Neural crest cell (in vitro differentiated cells): Measurements from ENCODE around the gene CCDC175. TPM values are rescaled to one million over a fixed set of nuclear protein-coding genes. Genes with fewer than 3 reads are reported as not detected.
A peak's percentile ranks its signal among the peaks of the same experiment; 100 is the strongest.

ENCODE experiments used
- DNase-seq: peaks from one replicate; pipeline ENCODE4 v3.0.0; 2021; ENCODE audit warnings: low read depth, mixed read lengths, low spot score
- H3K27ac Mint-ChIP-seq: one replicate; pipeline ENCODE4 v1.8.0; 2021; ENCODE audit warnings: mild to moderate bottlenecking, mixed read lengths; ENCODE audit not compliant: unreplicated experiment
- H3K27me3 Mint-ChIP-seq: 2 replicates; pipeline ENCODE4 v1.8.0; 2021; ENCODE audit warnings: low read depth, mild to moderate bottlenecking, mixed read lengths
- H3K36me3 Mint-ChIP-seq: 2 replicates; pipeline ENCODE4 v1.8.0; 2021; ENCODE audit warnings: low read depth, mild to moderate bottlenecking, mixed read lengths
- H3K4me1 Mint-ChIP-seq: 2 replicates; pipeline ENCODE4 v1.8.0; 2021; ENCODE audit warnings: mixed read lengths
- H3K4me3 Mint-ChIP-seq: one replicate; pipeline ENCODE4 v1.8.0; 2021; ENCODE audit warnings: mild to moderate bottlenecking, mixed read lengths
- H3K9me3 Mint-ChIP-seq: 2 replicates; pipeline ENCODE4 v1.8.0; 2021; ENCODE audit warnings: mixed read lengths
- total RNA-seq: library from RNA; stranded (reverse); gene quantifications from 2 replicates; pipeline ENCODE4 v1.2.1, GENCODE V29; 2021
- TF ChIP-seq, protein P1 (sequence below): fragments of 200-600 bp; sonication (generic); conservative IDR thresholded peaks from 2 replicates; pipeline ENCODE4 v1.5.0; 2021; ENCODE audit warnings: antibody characterized with exemption, mild to moderate bottlenecking

CCDC175 gene
- total RNA-seq, 1 donor from 2014 or later = 0.19 TPM

DNA sequence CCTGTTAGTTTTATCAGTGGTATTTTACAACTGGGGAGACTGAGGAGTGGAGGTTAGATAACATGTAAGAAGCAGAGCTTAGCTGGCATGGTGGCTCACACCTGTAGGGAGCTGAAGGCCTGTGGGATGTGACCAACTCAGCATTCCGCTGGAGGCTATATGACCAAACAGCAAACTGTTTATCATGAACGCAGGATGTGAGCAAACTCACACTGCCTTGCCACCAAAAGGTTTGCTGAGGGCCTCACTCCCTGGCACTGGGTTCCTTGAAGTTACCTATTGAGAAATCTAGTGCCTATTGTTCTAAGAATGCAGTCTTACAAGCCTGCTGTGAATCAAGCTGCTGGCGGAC lies 68.9 kb downstream of the CCDC175 start:
- Mint-ChIP-seq H3K27ac (no peak overlapping the region), H3K27me3 (no peaks in the 10 kb centered on the region), H3K9me3 (no peaks in the 10 kb centered on the region), H3K4me1 (peaks cover 20% of the 10 kb centered on the region), H3K4me3 (no peak overlapping the region), H3K36me3 (no peaks in the 10 kb centered on the region)
- TF ChIP-seq, protein P1, sequence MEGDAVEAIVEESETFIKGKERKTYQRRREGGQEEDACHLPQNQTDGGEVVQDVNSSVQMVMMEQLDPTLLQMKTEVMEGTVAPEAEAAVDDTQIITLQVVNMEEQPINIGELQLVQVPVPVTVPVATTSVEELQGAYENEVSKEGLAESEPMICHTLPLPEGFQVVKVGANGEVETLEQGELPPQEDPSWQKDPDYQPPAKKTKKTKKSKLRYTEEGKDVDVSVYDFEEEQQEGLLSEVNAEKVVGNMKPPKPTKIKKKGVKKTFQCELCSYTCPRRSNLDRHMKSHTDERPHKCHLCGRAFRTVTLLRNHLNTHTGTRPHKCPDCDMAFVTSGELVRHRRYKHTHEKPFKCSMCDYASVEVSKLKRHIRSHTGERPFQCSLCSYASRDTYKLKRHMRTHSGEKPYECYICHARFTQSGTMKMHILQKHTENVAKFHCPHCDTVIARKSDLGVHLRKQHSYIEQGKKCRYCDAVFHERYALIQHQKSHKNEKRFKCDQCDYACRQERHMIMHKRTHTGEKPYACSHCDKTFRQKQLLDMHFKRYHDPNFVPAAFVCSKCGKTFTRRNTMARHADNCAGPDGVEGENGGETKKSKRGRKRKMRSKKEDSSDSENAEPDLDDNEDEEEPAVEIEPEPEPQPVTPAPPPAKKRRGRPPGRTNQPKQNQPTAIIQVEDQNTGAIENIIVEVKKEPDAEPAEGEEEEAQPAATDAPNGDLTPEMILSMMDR = no peak
- DNase-seq = no peak

DNA sequence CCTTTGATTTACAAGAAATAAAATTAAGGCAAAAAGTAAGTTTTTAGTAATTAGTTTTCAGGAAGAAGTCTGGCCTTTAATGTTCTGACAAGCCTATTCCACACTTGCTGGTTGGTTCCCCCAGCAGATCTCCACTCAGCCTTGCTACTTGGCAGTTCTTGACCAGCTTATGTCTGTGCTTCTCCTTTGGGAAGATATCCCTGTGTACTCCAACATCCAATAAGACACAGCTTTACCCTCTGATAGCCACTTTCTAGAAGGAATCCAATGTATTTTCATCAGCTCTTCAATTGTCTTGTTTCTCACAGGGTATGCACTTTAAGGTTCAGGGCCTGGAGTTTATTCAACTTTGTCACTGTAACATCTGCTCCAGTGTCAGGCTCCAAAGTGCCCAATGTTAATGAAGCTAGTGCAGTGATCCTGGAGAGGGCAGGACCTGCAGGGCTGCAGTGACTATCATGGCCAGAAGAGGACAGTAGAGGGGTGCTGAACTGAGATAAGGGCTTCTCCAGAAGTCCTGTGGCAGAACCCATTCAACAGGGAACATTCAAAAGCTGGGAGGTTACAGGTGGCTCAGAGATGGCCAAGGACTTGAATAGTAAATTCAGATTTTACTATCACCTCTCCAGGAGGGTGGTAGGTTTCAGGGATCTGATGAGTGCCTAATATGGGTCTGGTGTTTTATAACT lies 69.4 kb downstream of the CCDC175 start:
- peak; percentile 69 for DNase-seq
- Mint-ChIP-seq H3K36me3 (no peaks in the 10 kb centered on the region), H3K27me3 (no peaks in the 10 kb centered on the region), H3K9me3 (no peaks in the 10 kb centered on the region), H3K4me1 (peaks cover 18% of the 10 kb centered on the region), H3K27ac (no peak overlapping the region), H3K4me3 (no peak overlapping the region)
- TF ChIP-seq, protein P1 = peak; percentile 82

DNA sequence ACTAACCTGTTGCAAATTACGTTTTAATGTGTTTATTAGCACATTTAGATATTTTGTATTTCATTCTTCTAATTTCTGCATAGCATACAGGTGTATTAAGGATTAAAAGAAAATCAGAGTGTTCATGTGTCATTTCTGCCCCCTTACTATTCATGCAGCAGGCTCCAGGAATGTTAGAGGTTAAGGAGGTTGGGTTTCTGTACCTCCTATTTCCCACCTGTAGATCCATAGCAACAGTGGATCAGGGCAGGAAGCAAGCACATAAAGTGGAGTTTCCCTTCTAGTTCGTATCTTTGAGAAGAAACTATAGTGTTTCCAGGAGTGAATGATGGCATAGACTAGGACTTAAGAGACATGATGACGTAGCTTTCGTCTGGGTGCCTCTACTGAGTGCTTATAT lies 73.4 kb downstream of the CCDC175 start:
- Mint-ChIP-seq H3K36me3 (no peaks in the 10 kb centered on the region), H3K9me3 (no peaks in the 10 kb centered on the region), H3K4me1 (peaks cover 13% of the 10 kb centered on the region)

DNA sequence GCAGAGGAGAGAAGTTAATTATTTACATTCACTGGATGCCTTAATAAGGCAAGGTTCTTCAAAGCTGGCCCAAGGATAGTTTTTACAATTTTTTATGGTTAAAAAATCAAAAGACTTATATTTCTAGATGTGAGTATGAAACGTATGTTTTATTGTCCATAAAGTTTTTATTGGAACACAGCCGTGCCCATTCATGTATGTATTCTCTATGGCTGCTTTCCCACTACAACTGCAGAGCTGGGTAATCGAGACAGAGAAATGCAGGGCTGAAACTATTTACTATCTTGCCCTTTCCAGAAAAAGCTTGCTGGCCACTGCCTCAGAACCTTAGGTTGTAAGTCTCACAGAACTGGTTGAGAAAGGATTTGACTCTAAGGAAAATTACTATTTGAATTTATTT lies 75.9 kb downstream of the CCDC175 start:
- no peak overlapping the region for H3K4me3 Mint-ChIP-seq
- no peak overlapping the region for H3K27ac Mint-ChIP-seq
- H3K9me3 Mint-ChIP-seq = no peaks in the 10 kb centered on the region
- H3K36me3 Mint-ChIP-seq = no peaks in the 10 kb centered on the region
- H3K4me1 Mint-ChIP-seq = no peaks in the 10 kb centered on the region
- DNase-seq = no peak
- TF ChIP-seq, protein P1 = no peak
- H3K27me3 Mint-ChIP-seq = no peaks in the 10 kb centered on the region

More for the DNA sequence above, 73.4 kb downstream of the CCDC175 start:
- Mint-ChIP-seq H3K27ac (no peak overlapping the region), H3K27me3 (no peaks in the 10 kb centered on the region), H3K4me3 (no peak overlapping the region)
- no peak for DNase-seq
- TF ChIP-seq, protein P1 = no peak

DNA sequence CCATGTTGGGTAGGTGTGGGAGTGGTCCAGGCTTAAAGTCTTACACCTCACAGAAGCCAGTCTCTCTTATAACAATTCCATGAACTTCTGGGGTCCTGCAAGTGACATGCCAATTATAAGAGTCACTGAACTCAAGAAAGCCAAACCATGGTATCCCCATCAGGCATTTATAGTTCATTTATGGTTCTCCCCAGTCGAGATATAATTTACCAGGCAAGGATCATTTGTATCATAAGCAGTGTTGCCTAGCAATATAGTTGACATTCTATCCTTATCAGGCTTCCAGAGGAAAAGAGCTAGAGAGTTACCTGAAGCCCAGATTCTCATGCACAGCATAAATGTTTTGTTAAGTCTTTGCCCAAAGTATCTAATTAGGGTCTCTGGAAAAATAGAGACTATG lies 84.2 kb downstream of the CCDC175 start:
- Mint-ChIP-seq H3K4me1 (peaks cover 6% of the 10 kb centered on the region), H3K4me3 (no peak overlapping the region), H3K36me3 (peaks cover 21% of the 10 kb centered on the region), H3K9me3 (no peaks in the 10 kb centered on the region), H3K27me3 (no peaks in the 10 kb centered on the region), H3K27ac (no peak overlapping the region)
- DNase-seq = no peak
- TF ChIP-seq, protein P1 = no peak
